GM21367 (cell line): ENCODE results near the gene ADGRE2.
A peak's percentile ranks its signal among the peaks of the same experiment; 100 is the strongest.

ENCODE experiments used
- ATAC-seq: cut with Tn5 transposase; IDR thresholded peaks from one replicate; pipeline ENCODE4 v1.9.1; 2021; ENCODE audit not compliant: unreplicated experiment

ADGRE2 gene

DNA sequence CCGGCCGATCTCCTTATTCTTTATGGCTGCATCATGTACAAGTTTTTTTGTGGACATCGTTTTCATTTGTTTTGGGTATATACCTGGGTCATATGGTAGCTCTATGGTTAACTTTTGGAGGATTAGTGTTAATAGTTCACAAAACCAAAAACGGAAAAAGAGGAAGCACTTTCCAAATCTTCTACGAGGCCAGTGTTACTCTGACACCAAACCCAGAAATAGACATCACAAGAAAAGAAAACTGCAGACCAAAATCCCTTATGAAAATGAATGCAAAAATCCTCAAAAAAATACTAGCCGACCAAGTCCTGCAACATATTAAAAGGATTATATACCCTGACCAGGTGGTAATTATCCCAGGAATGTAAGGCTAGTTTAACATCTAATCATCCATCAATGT lies 29.8 kb downstream of the ADGRE2 start:
- no peak for ATAC-seq

DNA sequence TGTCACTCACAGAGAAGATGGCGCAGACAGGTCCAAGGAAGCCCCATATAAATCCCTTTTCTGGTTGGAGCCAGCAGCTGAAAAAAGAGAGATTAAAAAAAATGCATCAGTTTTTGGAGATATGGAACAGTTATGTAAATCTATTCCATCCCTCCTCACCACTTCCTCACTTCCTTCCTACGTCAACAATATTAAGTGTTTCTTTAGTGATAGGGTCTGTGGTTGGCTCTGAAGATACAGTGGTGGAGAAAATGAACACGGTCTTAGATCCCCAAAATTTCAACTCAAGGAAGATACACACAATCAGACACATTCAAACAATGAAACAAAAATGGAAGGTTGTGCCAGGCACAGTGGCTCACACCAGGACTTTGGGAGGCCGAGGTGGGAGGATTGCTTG lies 31.5 kb downstream of the ADGRE2 start:
- no peak for ATAC-seq

DNA sequence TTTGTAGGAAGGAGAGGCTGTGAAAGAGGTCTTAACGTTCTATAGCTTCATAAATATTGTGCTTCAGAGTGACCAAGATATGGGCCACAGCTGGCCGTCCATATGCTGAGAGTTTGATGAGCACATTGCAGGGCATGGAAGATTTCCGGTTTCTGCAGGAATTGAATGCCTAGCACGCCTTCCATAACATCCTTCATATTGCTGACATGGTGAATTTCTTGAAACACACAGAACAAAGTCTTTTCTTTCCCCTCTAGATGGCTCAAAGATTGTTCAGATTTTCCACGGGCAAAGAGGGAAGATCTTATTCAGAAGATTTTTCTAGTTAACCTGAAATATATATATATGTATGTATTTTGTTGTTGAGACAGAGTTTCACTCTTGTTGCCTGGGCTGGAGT lies 42.4 kb downstream of the ADGRE2 start:
- ATAC-seq, result no peak

DNA sequence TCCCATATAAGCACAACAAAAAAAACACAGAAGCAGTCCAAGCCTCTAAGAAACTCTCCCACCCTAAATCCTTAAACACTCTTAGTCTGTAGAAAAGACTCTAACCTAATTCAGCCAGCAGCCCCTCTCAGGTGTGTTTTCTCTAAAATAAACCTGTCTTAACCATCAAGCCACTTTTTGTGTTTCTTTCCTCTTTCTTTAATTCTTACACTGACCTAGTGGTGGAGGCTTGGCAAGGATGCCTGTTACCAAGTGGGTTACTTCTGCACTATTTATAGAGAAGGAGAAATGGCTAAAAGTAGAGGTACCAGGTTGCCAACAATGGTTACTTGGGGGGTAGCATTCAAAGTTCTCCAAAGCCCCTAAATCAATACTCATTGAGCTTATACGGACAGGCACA lies 44.8 kb downstream of the ADGRE2 start:
- no peak for ATAC-seq

DNA sequence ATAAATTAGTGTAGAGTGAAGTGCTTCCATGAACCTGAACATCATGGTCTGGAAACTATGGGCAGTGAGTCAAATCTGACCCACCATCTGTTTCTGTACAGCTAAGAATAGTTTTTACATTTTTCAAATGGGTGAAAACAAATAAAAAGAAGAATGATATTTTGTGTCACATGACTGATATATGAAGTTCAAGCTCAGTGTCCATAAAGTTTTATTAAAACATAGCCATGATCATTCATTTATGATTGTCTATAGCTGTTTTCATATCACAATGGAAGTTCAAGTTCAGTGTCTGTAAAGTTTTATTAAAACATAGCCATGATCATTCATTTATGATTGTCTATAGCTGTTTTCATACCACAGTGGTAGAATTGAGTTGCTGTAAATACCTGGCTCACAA lies 45.9 kb downstream of the ADGRE2 start:
- ATAC-seq, result no peak

DNA sequence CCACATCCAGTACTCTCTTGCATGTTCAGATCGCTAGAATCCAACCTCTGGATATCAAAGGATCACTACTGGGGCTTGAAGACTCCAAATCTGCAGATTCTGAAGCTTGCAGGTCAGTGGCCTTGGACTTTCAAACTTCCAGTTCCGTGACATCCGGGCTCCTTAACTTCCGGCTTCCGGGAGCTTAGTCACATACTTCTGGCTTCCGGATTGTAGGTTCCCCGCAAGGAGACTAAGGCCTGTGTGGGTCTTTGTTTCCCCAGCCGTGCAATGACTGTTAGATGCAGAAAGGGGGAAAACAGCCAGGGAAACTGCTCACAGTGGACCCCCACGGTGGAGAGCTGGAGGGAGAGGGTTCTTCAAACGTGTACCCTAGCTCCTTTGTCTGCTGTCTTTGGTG lies 47.2 kb downstream of the ADGRE2 start:
- no peak for ATAC-seq

DNA sequence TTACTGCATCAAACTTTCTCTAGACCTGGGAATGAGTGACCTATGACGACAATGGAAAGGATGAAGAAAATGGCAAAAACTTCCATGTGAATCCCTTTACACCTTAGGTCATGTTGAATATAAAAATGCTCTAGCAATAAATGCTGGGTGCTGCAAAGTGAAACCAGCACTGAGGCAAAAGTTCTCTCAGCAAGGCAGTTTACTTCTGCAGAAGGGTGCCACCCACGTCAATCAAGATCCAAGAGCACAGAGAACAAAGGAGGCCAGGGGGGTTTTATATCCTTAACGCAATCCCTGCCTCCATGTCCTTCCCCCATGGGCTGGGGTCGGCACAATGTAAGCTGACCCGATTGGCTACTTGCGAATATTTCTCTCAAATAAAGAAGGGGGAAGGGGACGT lies 49.8 kb downstream of the ADGRE2 start:
- no peak for ATAC-seq

DNA sequence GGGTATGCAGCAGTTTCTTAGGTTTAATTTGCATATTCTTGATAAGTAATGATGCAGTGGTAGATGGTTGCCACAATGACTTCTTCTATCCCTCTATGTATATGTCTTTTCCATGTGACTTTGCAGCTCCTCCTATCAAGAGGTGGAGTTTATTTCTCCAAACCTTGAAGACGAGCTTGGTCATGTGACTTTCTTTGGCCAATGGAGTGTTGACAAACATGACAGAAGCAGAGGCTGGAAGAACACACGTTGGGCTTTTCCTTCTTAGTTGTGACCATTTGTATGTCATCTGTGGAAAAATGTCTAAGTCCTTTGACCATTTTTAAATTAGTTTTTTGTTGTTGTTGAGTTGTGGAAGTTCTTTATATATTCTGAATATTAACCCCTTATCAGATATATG lies 56.2 kb downstream of the ADGRE2 start:
- no peak for ATAC-seq

DNA sequence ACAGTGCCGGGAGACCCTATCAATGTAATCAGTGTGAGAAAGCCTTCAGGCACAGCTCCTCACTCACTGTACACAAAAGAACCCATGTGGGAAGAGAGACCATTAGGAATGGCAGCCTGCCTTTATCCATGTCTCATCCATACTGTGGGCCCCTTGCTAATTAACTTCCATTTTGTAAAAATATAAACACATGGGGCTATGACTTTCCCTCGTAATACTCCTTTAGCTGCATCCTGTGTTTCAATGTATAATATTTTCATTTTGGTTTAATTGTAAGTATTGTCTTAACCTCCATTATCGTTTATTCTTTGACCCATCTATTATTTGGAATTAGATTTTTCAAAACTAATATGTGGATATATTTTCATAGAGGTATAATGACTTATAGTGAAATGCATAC lies 59.2 kb downstream of the ADGRE2 start:
- ATAC-seq, result no peak

DNA sequence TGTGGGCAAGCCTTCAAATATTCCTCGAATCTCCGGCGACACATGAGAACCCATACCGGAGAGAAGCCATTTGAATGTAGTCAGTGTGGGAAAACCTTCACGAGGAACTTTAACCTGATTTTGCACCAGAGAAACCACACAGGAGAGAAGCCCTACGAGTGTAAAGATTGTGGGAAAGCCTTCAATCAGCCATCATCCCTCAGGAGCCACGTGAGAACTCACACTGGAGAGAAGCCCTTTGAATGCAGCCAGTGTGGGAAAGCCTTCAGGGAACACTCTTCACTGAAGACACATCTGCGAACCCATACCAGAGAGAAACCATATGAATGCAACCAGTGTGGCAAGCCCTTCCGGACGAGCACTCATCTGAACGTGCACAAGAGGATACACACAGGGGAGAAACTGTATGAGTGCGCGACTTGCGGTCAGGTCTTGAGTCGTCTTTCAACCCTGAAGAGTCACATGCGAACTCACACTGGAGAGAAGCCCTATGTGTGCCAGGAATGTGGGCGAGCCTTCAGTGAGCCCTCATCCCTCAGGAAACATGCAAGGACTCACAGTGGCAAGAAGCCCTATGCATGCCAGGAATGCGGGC lies 59.7 kb downstream of the ADGRE2 start:
- ATAC-seq, result no peak

DNA sequence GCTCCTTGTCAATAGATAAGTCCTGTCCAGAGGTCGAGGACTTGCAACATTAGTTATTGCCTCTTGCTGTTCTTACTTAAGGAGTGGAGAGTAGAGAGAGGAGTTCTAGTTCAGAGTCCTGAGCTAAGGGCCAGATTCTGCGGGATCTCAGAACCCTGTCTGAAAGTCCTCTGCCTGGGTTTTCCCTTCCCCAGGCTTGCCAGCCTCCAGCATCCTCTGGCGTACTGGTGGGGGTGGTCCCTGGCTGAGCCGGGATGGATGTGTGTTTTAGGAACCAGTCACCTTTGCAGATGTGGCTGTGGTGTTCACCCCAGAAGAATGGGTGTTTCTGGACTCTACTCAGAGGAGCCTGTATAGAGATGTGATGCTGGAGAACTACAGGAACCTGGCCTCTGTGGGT lies 62.5 kb downstream of the ADGRE2 start:
- ATAC-seq, result no peak

DNA sequence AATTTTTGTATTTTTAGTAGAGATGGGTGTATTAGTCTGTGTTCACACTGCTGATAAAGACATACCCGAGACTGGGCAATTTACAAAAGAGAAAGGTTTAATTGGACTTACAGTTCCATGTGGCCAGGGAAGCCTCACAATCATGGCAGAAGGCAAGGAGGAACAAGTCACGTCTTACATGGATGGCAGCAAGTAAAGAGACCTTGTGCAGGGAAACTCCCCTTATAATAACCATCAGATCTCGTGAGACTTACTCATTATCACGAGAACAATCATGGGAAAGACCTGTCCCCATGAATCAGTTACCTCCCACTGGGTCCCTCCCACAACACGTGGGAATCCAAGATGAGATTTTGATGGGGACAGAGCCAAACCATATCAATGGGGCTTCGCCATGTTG lies 73.9 kb downstream of the ADGRE2 start:
- no peak for ATAC-seq

DNA sequence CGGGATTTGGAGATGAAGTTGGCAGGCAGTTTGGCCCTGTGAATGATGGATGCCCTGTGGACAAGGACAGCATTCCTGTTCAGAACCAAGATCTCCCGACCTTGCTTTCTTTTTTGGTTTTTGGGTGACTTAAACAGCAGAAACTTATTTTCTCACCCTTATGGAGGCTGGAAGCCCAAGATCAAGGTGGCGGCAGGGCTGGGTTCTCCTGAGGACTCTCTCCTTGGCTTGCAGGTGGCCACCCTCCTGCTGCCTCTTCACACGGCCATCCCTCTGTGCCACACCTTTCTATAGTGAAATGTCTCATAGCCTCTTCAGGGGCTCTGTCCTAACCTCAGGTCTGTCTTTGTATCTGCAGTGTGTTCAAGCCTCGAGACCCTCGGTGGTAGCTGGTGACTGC lies 74.5 kb downstream of the ADGRE2 start:
- no peak for ATAC-seq

DNA sequence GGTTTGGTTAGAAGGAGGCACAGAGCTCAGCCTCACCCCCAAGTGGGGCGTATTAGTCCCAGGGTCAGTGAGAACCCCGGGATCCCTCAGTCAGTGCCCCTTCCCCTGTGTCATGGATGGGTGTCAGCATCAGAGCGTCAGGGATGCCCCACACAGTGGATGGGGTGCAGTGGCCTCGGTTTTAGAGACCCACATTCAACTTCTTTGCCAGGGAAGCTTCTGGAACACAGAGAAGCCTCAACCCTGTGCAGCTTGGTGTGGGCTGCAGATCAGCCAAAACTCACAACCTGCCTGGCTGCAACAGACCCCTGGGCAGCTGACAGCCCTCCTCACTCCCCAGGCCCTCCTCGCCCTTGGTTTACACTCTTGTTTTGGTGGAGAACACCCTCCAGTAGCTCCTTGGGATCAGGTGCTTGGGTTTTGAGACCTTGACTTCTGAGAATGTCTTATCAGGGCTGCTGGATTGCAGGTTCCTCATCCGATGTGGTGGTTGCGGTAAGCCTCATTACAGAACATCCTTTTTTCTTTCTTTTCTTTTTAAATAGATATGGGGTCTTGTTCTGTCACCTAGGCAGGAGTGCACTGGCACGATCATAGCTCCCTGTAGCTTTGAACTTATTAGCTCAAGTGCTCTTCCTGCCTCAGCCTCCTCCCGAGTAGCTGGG lies 77.5 kb downstream of the ADGRE2 start:
- no peak for ATAC-seq

DNA sequence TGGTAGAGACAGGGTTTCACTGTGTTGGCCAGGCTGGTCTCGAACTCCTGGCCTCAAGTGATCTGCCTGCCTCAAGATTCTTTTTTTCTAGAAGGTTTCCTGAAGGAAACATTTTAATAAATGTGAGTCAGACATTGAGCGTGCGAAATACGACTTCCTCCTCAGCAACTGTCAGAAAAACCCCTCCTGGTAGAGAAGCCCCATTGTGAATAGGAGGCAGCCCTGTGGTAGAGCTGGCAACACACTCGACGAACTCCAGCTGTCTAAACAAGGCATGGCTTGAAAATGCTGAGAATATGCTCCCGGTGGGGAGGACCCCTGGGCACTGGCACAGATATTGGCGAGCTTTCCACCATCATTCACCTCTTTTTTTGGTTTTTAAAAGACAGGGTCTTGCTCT lies 78.7 kb downstream of the ADGRE2 start:
- no peak for ATAC-seq

DNA sequence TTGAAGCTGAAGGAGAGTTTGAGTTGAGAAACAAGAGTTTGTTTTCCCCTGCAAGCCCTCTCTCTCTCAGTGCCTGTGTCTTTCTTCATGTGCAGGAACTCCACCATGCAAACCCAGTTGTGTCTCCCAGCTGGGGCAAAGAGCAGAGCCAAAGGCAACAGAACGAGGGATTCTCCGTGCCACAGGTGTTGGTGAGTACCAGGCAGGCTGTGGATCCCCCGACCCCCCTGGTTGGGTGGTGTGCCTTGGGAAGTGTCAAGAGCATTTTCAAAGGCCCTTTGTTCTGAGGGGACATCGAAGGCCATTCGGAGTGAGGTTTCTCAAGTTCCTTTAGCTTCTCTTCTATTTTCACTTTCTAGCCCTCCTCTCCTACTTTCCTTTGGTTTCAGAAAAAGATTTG lies 82.9 kb downstream of the ADGRE2 start:
- ATAC-seq, result no peak

DNA sequence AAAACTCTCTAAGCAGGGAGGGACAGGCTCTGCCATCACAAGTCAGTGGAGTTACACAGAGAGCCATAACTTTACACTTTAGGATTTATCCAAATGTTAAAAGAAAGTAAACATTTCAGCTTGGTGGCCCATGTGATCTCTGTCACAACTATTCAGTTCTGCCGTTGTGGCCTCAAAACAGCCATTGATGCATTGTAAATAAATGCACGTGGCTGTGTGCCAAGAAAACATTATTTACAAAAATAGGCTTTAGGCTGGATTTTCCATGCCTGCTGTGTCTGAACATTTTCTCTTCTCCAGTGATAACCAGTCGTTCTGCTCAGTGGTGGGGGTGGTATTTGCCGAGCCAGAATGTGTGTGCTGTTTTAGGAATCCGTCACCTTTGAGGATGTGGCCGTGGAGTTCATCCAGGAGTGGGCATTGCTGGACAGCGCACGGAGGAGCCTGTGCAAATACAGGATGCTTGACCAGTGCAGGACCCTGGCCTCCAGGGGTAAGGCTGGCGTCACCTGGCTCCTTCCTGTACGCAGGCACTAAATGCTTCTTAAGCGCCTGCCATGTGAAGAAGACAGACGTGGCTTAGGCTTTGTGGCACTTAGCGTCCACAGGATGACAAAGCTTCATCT lies 83.6 kb downstream of the ADGRE2 start:
- no peak for ATAC-seq

DNA sequence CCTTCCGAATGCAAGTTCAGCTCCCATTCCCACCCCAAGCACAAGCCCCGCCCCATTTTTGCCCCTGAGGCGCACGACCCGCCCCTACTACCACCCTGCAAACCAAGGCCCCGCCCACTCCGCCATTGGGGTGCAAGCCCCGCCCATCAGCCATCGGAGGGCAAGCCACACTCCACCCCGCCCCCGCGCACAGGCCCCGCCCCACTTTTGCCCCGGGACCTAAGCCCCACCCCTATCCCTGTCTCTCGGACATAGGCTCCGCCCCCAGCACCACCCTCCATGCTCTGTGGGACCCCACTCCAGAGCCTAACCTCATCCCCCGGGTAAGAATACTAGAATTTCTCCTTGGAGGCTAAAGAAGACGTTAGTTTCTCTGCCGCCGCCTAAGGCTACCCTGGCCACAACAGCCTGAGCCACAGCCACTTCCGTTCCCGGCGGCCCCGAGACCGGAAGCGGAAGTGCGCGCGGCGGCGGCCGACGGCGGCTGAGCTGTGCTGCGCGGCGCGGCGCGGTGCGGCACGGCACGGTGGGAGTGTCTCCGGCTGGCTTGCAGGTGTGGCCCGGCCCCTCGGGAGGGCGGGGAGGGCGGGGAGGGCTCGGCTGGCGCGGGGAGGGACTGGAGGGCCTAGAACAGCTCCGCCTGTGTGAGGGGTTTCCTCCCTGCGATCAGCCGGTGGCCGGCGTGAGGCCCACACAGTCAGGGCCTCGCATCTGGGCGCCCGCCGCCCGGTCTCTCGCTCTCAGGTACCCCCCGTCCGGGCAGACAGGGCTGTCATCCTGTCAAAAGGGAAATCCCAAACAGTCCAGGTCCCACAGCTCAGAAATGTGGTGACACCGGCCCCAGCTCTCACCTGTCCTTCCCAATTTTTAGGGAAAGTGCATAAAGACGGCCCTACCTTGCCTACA lies 88.5 kb downstream of the ADGRE2 start, which contains the start of gene ZNF333:
Gene ZNF333, plus strand, starts transcription at position 451 of the 906 bp plus-strand sequence. CDS start 3,444 bp downstream, outside the sequence.
- peak; percentile 72 for ATAC-seq

DNA sequence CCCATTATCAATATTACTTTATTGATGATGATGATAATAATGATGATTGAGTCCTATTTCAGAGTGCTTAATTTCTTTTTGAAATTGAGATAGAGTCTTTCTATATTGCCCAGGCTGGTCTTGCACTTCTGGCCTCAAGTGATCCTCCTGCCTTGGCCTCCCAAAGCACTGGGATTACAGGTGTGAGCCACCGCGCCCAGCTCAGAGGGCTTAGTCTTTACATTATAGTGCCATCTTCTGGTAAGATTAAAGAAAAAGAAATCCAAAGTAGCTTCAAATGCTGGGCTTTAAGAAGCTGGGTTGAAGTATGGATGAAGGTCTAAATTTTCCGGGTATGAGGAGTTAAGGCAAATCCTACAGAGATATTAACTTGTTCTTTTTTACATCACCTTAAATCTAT lies 91.9 kb downstream of the ADGRE2 start:
- ATAC-seq, result no peak

DNA sequence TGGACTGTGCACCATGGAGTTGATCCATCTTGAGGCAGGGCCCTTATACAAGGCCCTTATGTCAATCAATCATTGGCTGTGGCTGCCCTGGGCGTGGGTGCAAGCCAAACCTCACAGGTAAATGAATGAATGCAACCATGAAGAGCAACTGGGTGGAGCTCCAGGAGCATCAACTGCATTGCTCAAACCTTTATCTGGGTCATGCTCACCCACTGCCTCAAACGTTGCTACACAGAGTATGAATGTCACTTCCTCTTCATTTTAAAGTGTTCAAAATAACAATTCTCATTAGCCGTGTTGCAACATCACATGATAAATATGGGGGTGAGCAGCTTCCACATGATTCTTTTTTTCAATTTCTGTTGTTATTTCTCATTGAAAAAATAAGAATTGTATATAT lies 94.9 kb downstream of the ADGRE2 start:
- no peak for ATAC-seq
